GM18870 (cell line): ENCODE data around the gene RBX1.
"Not testable (repeated sequence)": the region's sequence is repeated elsewhere in the genome, so short reads cannot be mapped to it uniquely, and the experiment has no call there.

Experiments used
- ATAC-seq: cut with Tn5 transposase; IDR thresholded peaks from one replicate; pipeline ENCODE4 v1.9.1; 2021; ENCODE audit warnings: moderate library complexity; ENCODE audit not compliant: unreplicated experiment

Gene RBX1

GRCh38 chr22:40950962-40951794 is at the start of gene RBX1:
RBX1 (plus strand) TSS chr22:40951378; CDS start chr22:40951399, 21 bp downstream.
- ATAC-seq, result peak; percentile 76

DNA sequence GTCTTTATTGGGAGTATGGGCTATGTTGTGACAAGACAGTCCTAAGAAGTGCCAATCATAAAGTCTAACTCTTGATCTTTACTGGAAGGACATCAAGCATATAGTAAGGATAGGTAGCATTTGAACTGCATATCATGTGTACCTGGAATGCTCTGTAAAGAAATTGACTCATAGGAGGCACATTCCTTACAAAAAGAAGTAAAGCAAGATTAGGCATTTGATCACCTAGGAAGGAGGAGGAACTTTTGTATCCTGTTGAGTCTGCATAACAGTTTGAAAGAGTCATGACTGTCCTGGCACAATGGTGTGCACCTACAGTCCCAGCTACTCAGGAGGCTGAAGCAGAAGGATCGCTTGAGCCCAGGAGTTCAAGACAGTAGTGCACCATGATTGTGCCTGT is 47.1 kb upstream of the RBX1 start:
- no peak for ATAC-seq

GRCh38 chr22:40908895-40909294 is 42.3 kb upstream of the RBX1 start:
- ATAC-seq, result no peak

DNA sequence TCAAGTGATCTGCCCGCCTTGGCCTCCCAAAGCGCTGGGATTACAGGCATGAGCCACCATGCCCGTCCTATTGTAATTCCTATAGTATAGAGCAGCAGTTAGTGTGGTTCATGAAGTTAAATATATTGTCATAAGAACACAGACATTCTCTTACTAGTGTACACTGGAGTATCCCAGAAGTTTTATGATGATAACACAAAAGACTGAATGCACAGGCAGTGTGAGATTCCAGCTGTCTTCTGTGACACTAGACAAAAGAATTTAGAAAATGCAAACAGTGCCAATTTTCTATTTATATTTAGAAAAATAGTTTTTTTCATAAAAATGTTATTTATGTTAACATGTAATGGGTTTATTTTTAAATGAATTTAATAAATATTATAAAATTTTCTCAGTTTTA is 39.4 kb upstream of the RBX1 start:
- no peak for ATAC-seq

GRCh38 chr22:40912987-40913386 is 38.2 kb upstream of the RBX1 start:
- not testable (repeated sequence) for ATAC-seq

GRCh38 chr22:40919446-40919845 is 31.7 kb upstream of the RBX1 start:
- ATAC-seq, result no peak

DNA sequence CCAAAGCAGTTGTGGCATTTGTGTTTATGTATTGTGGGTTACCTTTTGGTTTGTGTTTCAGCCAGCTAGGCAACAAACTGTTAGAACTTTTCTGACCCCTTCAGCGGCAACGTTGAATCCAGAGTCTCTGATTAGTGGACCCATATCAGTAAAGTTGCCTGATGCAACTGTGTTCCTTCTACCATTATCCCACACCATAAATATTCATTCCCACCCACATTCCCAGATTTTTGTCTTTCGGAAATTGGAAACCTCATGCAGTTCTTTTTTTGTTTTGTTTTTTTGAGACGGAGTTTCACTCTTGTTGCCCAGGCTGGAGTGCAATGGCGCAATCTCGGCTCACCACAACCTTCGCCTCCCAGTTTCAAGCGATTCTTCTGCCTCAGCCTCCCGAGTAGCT is 30.7 kb upstream of the RBX1 start:
- ATAC-seq, result no peak

DNA sequence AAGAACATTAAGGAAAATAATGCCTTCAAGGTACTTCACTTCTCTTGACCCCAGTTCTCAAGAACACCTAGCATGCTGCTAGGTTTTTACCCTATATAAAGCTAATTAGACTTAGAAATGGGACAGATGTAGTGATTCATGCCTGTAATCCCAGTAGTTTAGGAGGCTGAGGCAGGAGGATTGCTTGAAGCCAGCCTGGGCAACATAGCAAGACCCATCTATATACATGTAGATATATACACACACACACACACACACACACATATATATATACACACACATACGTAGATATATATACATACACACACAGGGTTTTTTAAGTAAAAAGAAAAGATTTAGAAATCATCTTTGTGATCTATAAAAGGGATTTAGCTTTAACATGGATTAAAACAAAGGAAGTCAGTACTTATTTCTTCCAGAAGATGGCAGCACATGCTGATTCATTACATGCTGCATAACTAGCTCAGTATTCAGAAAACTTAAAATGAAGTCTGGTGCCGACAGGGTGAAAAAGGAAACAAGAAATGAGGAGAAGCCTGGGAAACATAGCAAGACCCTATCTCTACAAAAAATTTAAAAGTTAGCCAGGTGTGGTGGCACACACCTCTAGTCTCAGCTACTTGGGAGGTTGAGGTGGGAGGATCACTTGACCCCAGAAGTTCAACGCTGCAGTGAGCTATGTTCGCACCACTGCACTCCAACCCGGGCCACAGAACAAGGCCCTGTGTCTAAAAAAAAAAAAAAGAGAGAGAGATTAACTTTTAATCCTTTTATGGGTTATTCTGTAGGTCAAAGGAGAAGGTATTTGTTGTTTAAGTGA is 28.5 kb upstream of the RBX1 start:
- ATAC-seq, result no peak

- no peak for ATAC-seq
Measured at GRCh38 chr22:40928657-40929056, 22.5 kb upstream of the RBX1 start.

DNA sequence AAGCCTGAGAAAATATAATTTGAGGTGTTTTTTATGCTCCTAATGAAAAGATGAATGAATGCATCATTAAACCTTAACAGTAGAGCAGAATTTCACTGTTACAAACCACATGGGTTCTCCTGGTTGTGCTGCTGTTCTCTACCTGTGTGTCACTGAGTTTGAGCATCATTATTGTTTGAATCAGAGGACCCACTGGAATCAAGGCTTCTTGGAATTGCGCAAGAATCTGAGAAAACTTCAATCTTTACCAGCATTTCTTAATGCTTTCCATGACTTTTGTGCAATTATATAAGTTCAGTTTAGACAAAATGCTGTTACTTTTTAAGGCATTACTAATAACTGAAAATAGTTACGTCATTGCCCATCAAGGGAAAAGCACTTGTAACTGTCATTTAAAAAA is 18.8 kb upstream of the RBX1 start:
- ATAC-seq, result no peak

DNA sequence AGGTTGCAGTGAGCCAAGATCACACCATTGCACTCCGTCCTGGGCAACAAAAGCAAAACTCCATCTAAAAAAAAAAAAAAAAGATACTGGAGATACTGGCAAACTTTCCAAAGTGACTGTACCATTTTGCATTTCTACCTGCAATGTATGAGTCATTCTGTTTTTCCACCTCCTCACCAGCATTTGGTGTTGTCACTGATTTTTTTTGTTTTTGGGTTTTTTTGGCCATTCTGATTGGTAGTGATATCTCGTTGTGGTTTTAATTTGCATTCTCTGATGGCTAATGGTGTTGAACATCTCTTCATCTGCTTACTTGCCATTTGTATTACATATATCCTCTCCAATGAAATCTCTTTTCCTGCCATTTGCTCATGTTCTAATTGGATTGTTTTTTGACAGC is 12.0 kb upstream of the RBX1 start:
- no peak for ATAC-seq

- ATAC-seq, result no peak
Measured at GRCh38 chr22:40951795-40952605, 822 bp downstream of the RBX1 start.

DNA sequence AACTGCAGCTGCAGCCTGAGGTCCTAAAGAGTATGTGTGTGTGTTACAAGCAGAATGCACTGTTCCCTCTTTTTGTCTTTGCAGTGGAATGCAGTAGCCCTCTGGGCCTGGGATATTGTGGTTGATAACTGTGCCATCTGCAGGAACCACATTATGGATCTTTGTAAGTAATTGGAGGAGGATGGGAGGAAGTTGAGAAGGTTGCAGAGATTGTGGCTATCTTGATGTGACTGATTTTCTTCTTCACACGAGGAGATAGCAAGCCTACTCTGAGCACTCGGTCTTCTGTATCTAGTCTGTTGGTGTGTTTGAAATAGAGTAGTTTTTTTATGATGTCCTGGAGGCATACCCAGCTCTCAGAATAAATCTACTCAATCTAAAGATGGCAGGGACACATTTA is 2.3 kb downstream of the RBX1 start:
- no peak for ATAC-seq

- no peak for ATAC-seq
Measured at GRCh38 chr22:40954113-40954512, 2.9 kb downstream of the RBX1 start.

DNA sequence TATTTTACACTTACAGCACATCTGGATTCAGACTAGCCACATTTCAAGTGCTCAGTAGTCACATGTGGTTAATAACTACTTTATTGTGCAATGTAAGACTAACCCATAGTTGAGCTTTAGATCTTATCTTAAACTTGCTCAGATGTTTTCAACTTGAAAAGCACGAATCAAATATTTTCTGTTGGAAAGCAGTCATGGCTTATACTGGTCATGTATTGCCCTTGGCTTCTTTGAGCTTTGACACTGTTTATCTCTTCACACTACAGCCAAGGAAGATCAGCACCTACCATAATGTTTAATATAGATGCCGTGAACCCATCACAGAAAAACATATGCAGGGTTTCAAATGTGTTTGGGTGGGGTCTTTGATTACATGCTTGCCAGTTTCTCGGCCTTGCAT is 4.4 kb downstream of the RBX1 start:
- ATAC-seq, result no peak

DNA sequence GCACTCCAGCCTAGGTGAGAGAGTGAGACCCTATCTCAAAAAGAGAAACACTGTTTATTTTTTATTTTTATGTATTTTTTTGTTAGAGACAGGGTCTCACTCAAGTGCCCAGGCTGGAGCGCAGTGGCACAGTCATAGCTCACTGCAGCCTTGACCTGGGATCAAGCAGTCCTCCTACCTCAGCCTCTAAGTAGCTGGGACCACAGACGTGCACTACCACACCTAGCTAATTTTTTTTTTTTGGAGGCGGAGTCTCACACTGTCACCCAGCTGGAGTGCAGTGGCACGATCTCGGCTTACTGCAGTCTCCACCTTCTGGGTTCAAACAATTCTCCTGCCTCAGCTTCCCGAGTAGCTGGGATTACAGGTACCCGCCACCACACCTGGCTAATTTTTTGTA is 6.4 kb downstream of the RBX1 start:
- ATAC-seq, result no peak

DNA sequence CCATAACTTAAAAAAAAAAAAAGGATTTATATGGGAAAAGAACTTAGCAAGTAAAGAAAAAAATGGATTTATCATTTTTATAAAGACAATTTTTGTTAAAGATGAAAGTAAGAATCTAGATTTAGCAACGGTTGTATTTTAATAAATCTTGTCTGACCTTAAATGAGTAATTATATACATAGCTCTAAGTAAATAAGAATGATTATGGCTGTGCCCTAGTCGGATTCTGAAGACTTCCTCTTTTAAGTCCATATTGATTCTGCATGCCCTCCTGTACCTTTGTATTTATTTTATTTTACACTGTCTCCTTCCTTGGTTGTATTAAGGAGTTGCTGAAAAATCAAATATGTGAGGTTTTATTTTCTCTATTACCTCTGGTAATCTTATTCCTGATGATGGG is 7.1 kb downstream of the RBX1 start:
- ATAC-seq, result no peak

DNA sequence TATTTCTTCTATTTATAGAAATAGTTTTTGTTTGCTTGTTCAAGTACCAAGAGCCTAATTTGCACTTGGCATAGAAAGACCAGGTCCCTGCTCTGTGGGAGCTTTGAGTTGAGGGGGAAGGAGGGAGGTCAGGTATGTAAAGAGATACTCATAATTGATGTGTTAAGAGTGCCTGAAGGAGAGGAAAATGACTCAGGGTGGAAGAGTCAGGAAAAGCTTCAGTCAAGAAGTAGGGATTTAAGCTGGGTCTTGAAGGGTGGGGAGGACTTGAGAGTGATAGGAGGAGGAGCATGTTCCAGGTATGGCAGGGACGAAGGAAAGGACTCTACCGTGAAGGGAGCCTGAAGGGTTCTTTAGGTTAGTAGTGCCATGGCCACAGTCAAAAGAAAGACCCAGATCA is 9.0 kb downstream of the RBX1 start:
- no peak for ATAC-seq

GRCh38 chr22:40965936-40966725 is 15.0 kb downstream of the RBX1 start:
- no peak for ATAC-seq

DNA sequence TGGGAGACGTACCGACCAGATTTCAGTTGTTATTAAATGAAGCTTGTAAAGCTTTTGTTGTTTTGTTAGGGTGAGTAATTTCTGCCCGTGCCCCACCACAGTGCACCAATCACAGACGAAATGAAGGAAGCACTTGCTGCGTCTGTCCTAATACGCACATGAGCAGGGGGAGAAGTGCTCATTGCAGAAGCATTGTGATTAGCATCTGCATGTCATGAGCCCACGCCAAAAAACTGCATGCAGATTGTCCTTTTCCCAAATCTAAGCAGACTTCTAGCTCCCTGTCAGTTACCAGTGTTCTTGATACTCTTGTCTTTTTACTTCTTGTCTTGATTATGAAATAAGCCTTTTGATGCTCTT is 15.5 kb downstream of the RBX1 start:
- ATAC-seq, result no peak
